Dendritic cell treated with granulocyte-macrophage colony-stimulating factor and Interleukin-4, amounts not matched to agents 40 ng/mL and 50 ng/mL, for 4 days (primary cell): ENCODE data around the gene HEATR9.

Experiments
- H3K27ac Mint-ChIP-seq: one replicate; pipeline ENCODE4 v1.8.0; 2022; ENCODE audit warnings: mild to moderate bottlenecking, mixed read lengths
- H3K27me3 Mint-ChIP-seq: one replicate; pipeline ENCODE4 v1.8.0; 2022; ENCODE audit warnings: mild to moderate bottlenecking, mixed read lengths
- H3K36me3 Mint-ChIP-seq: one replicate; pipeline ENCODE4 v1.8.0; 2022; ENCODE audit warnings: low read depth, mixed read lengths
- H3K4me1 Mint-ChIP-seq: one replicate; pipeline ENCODE4 v1.8.0; 2022; ENCODE audit warnings: low read depth, mixed read lengths
- H3K4me3 Mint-ChIP-seq: one replicate; pipeline ENCODE4 v1.8.0; 2022; ENCODE audit warnings: mild to moderate bottlenecking, moderate library complexity, mixed read lengths
- H3K9me3 Mint-ChIP-seq: one replicate; pipeline ENCODE4 v1.8.0; 2022; ENCODE audit warnings: mixed read lengths
- intact Hi-C: fragments of 100-400 bp; cut with micrococcal nuclease; formaldehyde crosslinking; loops from one replicate; pipeline ENCODE4 v1.15.0; 2022

The HEATR9 gene

DNA sequence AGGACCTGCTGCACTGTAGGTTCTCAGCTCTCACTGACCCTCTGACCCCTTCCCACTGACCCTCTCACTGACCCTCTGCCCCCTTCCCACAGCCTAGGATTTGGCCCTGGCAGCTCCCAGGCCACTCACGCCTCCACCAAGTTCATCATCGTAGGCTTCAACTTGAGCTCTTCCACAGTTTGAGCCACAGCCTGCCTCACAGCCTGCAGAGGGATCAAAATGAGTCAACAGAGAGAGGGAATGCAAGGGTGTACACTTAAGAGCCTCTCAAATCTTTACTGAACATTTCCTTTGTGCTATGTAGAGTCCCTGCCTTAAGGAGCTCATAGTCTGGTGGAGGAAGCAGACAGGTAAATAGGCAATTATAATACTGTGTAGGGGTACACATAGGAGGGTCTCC lies 12.1 kb downstream of the HEATR9 start:
- no peaks in the 10 kb centered on the region for H3K4me1 Mint-ChIP-seq
- peaks cover 35% of the 10 kb centered on the region for H3K36me3 Mint-ChIP-seq
- intact Hi-C loops: no loop called here
- H3K4me3 Mint-ChIP-seq: no peak overlapping the region
- no peaks in the 10 kb centered on the region for H3K27me3 Mint-ChIP-seq
- no peak overlapping the region for H3K27ac Mint-ChIP-seq
- H3K9me3 Mint-ChIP-seq: no peaks in the 10 kb centered on the region

DNA sequence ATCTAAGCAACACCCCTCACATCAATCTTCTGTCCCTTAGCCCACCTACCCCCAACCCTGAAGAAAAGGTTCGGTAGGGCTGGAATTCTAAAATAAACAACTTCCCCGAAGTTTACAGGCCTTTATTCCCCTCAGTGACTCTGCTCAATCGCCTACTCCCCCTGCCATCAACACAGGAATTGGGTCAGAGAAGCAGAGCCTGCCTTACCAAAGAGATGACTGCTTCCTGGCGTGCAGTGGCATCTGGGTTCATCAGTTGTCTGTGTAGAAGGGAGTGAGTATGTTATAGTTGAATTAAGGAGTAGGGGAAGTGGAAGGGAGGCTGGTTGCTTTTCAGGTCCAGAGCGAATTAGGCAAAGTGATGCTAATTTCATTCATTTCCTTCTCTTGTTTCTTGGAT lies 12.7 kb downstream of the HEATR9 start:
- peaks cover 42% of the 10 kb centered on the region for H3K36me3 Mint-ChIP-seq
- H3K4me1 Mint-ChIP-seq: no peaks in the 10 kb centered on the region
- no peaks in the 10 kb centered on the region for H3K27me3 Mint-ChIP-seq
- intact Hi-C loops: no loop called here
- no peak overlapping the region for H3K4me3 Mint-ChIP-seq
- no peaks in the 10 kb centered on the region for H3K9me3 Mint-ChIP-seq
- no peak overlapping the region for H3K27ac Mint-ChIP-seq

DNA sequence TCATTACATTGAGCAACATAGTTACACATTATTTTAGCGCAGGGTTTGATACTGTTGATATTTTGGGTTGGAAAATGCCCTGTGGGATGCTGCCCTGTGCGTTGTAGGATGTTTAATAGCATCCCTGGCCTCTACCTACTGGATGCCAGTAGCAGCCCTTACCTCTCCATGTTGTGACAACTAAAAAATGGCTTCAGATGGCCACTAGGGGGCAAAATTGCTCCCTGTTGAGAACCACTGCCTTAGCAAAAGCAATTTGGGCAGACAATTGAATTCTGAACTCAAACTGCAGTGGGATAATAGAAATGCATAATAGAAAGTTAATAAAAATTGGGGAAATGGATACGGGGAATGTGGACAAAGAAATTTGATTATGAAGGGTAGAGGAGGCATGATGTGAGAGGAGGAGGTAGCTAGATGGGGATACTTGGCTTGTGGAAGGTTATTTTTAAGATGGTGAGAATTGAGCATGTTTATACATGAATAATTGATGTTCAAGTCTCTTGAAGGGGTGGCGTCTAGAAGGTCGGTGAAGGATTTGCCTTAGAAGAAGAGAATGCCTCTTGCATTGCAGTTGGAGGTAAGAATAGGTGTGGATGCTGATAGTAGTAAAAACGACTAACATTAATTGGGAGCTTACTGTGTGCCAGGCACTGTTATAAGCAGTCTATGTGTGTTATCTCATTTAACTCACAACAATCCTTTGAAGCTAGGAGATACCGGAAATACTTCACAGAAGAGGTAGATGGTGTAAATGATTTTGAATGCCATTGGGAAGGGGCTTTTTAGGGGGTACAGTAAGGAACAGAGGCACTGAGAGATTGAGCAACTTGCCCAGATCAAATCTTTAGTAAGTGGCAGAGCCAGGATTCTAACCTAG lies 19.0 kb downstream of the HEATR9 start:
- H3K36me3 Mint-ChIP-seq: peaks cover 92% of the 10 kb centered on the region

GRCh38 chr17:35847633-35848373 lies 20.9 kb downstream of the HEATR9 start:
- peaks cover 96% of the 10 kb centered on the region for H3K36me3 Mint-ChIP-seq
- no peak overlapping the region for H3K4me3 Mint-ChIP-seq
- peaks cover 5% of the 10 kb centered on the region for H3K4me1 Mint-ChIP-seq
- intact Hi-C loops: loop anchor here (10.0 kb wide), 1 partner anchor 297 kb away; no protein-coding TSS in a partner anchor
- no peaks in the 10 kb centered on the region for H3K27me3 Mint-ChIP-seq
- no peak overlapping the region for H3K27ac Mint-ChIP-seq
- no peaks in the 10 kb centered on the region for H3K9me3 Mint-ChIP-seq

More for the DNA sequence above, 19.0 kb downstream of the HEATR9 start:
- no peaks in the 10 kb centered on the region for H3K27me3 Mint-ChIP-seq
- no peaks in the 10 kb centered on the region for H3K9me3 Mint-ChIP-seq
- peaks cover 5% of the 10 kb centered on the region for H3K4me1 Mint-ChIP-seq
- H3K4me3 Mint-ChIP-seq: no peak overlapping the region
- H3K27ac Mint-ChIP-seq: no peak overlapping the region
- intact Hi-C loops: loop anchor here (10.0 kb wide), 1 partner anchor 295 kb away; no protein-coding TSS in a partner anchor

- no peak overlapping the region for H3K27ac Mint-ChIP-seq
- intact Hi-C loops: loop anchor here (10.0 kb wide), 1 partner anchor 298 kb away; no protein-coding TSS in a partner anchor
- H3K36me3 Mint-ChIP-seq: peaks cover 97% of the 10 kb centered on the region
These were observed 21.7 kb downstream of the HEATR9 start for GRCh38 chr17:35847006-35847405.

GRCh38 chr17:35846055-35846809 lies 22.5 kb downstream of the HEATR9 start:
- Mint-ChIP-seq H3K4me1 (peaks cover 5% of the 10 kb centered on the region), H3K9me3 (no peaks in the 10 kb centered on the region), H3K4me3 (no peak overlapping the region), H3K36me3 (peaks cover 99% of the 10 kb centered on the region), H3K27me3 (no peaks in the 10 kb centered on the region), H3K27ac (no peak overlapping the region)
- intact Hi-C loops: loop anchor here (10.0 kb wide), 1 partner anchor 299 kb away; no protein-coding TSS in a partner anchor

More at GRCh38 chr17:35847006-35847405, 21.7 kb downstream of the HEATR9 start:
- Mint-ChIP-seq H3K4me3 (no peak overlapping the region), H3K9me3 (no peaks in the 10 kb centered on the region), H3K27me3 (no peaks in the 10 kb centered on the region), H3K4me1 (peaks cover 5% of the 10 kb centered on the region)

DNA sequence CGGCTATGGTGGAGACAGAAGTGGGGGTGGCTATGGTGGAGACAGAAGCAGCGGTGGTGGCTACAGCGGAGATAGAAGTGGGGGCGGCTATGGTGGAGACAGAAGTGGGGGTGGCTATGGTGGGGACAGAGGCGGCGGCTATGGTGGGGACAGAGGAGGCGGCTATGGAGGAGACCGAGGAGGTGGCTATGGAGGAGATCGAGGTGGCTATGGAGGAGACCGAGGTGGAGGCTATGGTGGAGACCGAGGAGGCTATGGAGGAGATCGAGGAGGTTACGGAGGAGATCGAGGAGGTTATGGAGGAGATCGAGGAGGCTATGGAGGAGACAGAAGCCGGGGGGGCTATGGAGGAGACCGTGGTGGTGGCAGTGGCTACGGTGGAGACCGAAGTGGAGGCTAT lies 24.1 kb downstream of the HEATR9 start:
- Mint-ChIP-seq H3K4me3 (no peak overlapping the region), H3K27ac (no peak overlapping the region), H3K27me3 (no peaks in the 10 kb centered on the region), H3K4me1 (peaks cover 2% of the 10 kb centered on the region), H3K9me3 (no peaks in the 10 kb centered on the region), H3K36me3 (peaks cover 100% of the 10 kb centered on the region)
- intact Hi-C loops: loop anchor here (10.0 kb wide), 1 partner anchor 300 kb away; no protein-coding TSS in a partner anchor

- Mint-ChIP-seq H3K27me3 (no peaks in the 10 kb centered on the region), H3K27ac (no peak overlapping the region), H3K4me1 (no peaks in the 10 kb centered on the region), H3K4me3 (no peak overlapping the region), H3K9me3 (no peaks in the 10 kb centered on the region), H3K36me3 (peaks cover 94% of the 10 kb centered on the region)
- intact Hi-C loops: loop anchor here (10.0 kb wide), 1 partner anchor 301 kb away; no protein-coding TSS in a partner anchor
These were observed 25.0 kb downstream of the HEATR9 start for GRCh38 chr17:35843698-35844097.

GRCh38 chr17:35842239-35842638 lies 26.5 kb downstream of the HEATR9 start:
- Mint-ChIP-seq H3K4me3 (no peak overlapping the region), H3K36me3 (peaks cover 86% of the 10 kb centered on the region), H3K27ac (no peak overlapping the region), H3K4me1 (no peaks in the 10 kb centered on the region), H3K9me3 (no peaks in the 10 kb centered on the region), H3K27me3 (no peaks in the 10 kb centered on the region)
- intact Hi-C loops: loop anchor here (10.0 kb wide), 1 partner anchor 303 kb away; no protein-coding TSS in a partner anchor

DNA sequence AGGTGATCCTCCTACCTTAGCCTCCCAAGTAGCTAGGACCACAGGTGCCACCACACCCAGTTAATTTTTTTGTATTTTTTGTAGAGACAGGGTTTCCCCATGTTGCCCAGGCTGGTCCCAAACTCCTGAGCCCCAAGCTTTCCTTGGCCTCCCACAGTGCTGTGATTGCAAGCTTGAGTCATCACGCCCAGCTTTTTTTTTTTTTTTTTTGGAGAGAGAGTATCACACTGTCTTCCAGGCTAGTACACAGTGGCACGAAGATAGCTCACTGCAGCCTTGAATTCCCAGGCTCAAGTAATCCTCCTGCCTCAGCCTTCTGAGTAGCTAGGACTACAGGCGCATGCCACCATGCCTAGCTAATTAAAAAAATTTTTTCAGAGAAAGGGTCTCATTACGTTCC lies 27.2 kb downstream of the HEATR9 start:
- peaks cover 86% of the 10 kb centered on the region for H3K36me3 Mint-ChIP-seq
- no peak overlapping the region for H3K4me3 Mint-ChIP-seq
- H3K4me1 Mint-ChIP-seq: no peaks in the 10 kb centered on the region
- no peaks in the 10 kb centered on the region for H3K9me3 Mint-ChIP-seq
- intact Hi-C loops: loop anchor here (10.0 kb wide), 1 partner anchor 303 kb away; no protein-coding TSS in a partner anchor
- no peaks in the 10 kb centered on the region for H3K27me3 Mint-ChIP-seq
- H3K27ac Mint-ChIP-seq: no peak overlapping the region

DNA sequence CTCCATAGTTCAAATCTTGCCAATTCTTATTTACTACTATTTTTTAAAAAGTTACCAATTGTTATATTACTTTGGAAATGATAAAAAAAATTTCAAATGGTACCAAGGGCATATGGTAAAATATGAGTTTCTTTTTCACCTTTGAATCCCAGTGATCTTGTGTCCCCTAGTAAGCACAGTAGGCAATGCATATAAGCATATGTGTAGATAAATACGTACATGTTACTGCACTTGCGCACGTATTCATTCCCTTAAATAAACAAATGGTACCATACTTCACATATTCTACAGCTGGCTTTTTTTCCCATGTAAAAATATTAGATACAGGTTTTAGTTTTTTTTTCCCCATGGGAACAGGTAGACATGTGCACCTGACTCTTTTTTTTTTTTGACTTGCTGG lies 27.6 kb downstream of the HEATR9 start:
- no peak overlapping the region for H3K4me3 Mint-ChIP-seq
- no peaks in the 10 kb centered on the region for H3K27me3 Mint-ChIP-seq
- no peaks in the 10 kb centered on the region for H3K9me3 Mint-ChIP-seq
- no peak overlapping the region for H3K27ac Mint-ChIP-seq
- H3K4me1 Mint-ChIP-seq: no peaks in the 10 kb centered on the region
- H3K36me3 Mint-ChIP-seq: peaks cover 86% of the 10 kb centered on the region
- intact Hi-C loops: loop anchor here (10.0 kb wide), 1 partner anchor 304 kb away; no protein-coding TSS in a partner anchor

GRCh38 chr17:35825206-35825605 lies 43.5 kb downstream of the HEATR9 start:
- H3K27ac Mint-ChIP-seq: no peak overlapping the region
- intact Hi-C loops: no loop called here
- H3K27me3 Mint-ChIP-seq: no peaks in the 10 kb centered on the region
- H3K4me3 Mint-ChIP-seq: no peak overlapping the region
- no peaks in the 10 kb centered on the region for H3K4me1 Mint-ChIP-seq
- peaks cover 85% of the 10 kb centered on the region for H3K36me3 Mint-ChIP-seq
- no peaks in the 10 kb centered on the region for H3K9me3 Mint-ChIP-seq

DNA sequence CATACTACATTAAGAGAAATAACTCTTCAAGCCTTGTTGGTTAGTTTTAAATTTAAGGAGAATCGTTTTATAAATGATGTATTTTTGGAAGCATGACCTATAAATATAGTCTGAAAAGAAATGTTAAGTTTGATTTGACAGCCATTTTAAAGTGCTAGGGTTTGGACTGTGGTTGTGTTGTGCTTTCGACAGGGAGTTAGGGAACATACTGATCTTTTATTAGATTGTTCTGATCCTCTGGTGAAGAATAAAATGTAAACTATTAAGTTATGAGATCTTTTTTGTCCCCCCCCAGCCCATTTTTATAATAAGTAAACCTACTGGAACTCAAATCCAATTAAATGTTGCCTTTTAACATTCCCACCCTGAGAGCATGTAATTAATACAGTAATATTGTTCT lies 47.4 kb downstream of the HEATR9 start:
- intact Hi-C loops: no loop called here
- no peaks in the 10 kb centered on the region for H3K9me3 Mint-ChIP-seq
- H3K27me3 Mint-ChIP-seq: no peaks in the 10 kb centered on the region
- no peaks in the 10 kb centered on the region for H3K4me1 Mint-ChIP-seq
- no peak overlapping the region for H3K27ac Mint-ChIP-seq
- no peak overlapping the region for H3K4me3 Mint-ChIP-seq
- H3K36me3 Mint-ChIP-seq: peaks cover 88% of the 10 kb centered on the region
